ENCODE data around the gene CFAP45.

CFAP45 gene

GRCh38 chr1:159923203-159924024 lies 23.4 kb upstream of the CFAP45 start:
- DNase-seq = peak; percentile 12 to 82 (median 58)

GRCh38 chr1:159922511-159923202 lies 22.7 kb upstream of the CFAP45 start:
- DNase-seq = no peak

GRCh38 chr1:159921700-159922504 lies 21.9 kb upstream of the CFAP45 start:
- DNase-seq = no peak

GRCh38 chr1:159921251-159921650 lies 21.3 kb upstream of the CFAP45 start:
- DNase-seq = no peak

GRCh38 chr1:159920651-159921050 lies 20.7 kb upstream of the CFAP45 start:
- no peak for DNase-seq

- DNase-seq = no peak
These were observed 20.2 kb upstream of the CFAP45 start for GRCh38 chr1:159920202-159920601.

GRCh38 chr1:159919236-159919865 lies 19.4 kb upstream of the CFAP45 start:
- no peak for DNase-seq

- DNase-seq = no peak
These were observed 18.6 kb upstream of the CFAP45 start for GRCh38 chr1:159918352-159919200.

- DNase-seq = no peak
These were observed 17.8 kb upstream of the CFAP45 start for GRCh38 chr1:159917533-159918351.

GRCh38 chr1:159916242-159917051 lies 16.5 kb upstream of the CFAP45 start:
- no peak for DNase-seq

GRCh38 chr1:159915571-159916241 lies 15.7 kb upstream of the CFAP45 start:
- no peak for DNase-seq

- DNase-seq = no peak
These were observed 14.5 kb upstream of the CFAP45 start for GRCh38 chr1:159914252-159915018.

- DNase-seq = no peak
These were observed 13.7 kb upstream of the CFAP45 start for GRCh38 chr1:159913451-159914192.

- DNase-seq = no peak
These were observed 11.5 kb upstream of the CFAP45 start for GRCh38 chr1:159911326-159912070.

- no peak for DNase-seq
These were observed 8.3 kb upstream of the CFAP45 start for GRCh38 chr1:159908031-159908940.

- no peak for DNase-seq
These were observed 7.0 kb upstream of the CFAP45 start for GRCh38 chr1:159906960-159907359.

Data from activated naive CD4-positive, alpha-beta T cell (primary cell).